H1 (cell line): ENCODE results near the gene CACNA2D3. TPM values are rescaled to one million over a fixed set of nuclear protein-coding genes. Genes with fewer than 3 reads are reported as not detected.

ENCODE experiments used
- PHF8 ChIP-seq: fragments of 200-600 bp; sonication (generic); conservative IDR thresholded peaks from 2 replicates; pipeline ENCODE4 v1.7.1; 2012; ENCODE audit warnings: low read depth, mild to moderate bottlenecking, inconsistent platforms, low read length, moderate library complexity
- polyA plus RNA-seq, 7 experiments: library from polyadenylated mRNA; depleted of rRNA in 3 of 7; stranded (reverse) in 5 of 7; unstranded in 2 of 7; fragments of >200 nt in 5 of 7; fragments of 200-250 nt in 2 of 7; gene quantifications; 1 replicate in 5 of 7; 2 replicates in 1 of 7; 4 replicates in 1 of 7; pipeline versions ENCODE4 v1.2.1 to v1.2.3, GENCODE V29; 2011 to 2013; ENCODE audit warnings: missing spikeins in 2 of 7, mixed read lengths in 2 of 7
- total RNA-seq: library from RNA; stranded (reverse); fragmentation: NEBNext Ultra II Directional; extraction: Animal tissue kit (Norgen Biotek cat#: 25700); gene quantifications from 2 replicates; pipeline ENCODE4 v1.2.1, GENCODE V29; 2021

The CACNA2D3 gene
- total and polyA plus RNA-seq, 2 of the 8 experiments (the other 6 are each of a cell fraction or from before 2014, with no cell fraction given), result 1.5 to 1.8 TPM

DNA sequence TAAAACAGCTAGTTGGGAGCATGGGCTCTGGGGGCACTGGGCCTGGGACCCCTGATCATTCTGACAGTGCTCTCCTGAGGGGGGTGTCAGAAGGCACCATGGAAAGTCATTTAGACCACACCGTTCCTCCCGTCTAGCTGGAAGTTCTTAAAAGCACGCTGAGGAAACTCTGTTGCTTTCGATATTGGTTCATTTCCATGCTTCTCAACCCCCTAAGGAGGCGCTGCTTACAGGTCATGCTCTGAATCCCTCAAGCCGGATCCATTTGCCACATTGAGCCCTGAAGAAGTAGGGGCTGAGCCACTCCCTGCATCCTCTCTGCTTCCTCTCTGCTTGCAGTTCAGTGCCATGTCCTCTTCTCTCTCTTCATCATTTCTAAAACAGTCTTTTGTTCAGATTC lies 187.2 kb downstream of the CACNA2D3 start (continued):
- TF ChIP-seq PHF8, result no peak
